ENCODE data around the gene C17orf67.

DNA sequence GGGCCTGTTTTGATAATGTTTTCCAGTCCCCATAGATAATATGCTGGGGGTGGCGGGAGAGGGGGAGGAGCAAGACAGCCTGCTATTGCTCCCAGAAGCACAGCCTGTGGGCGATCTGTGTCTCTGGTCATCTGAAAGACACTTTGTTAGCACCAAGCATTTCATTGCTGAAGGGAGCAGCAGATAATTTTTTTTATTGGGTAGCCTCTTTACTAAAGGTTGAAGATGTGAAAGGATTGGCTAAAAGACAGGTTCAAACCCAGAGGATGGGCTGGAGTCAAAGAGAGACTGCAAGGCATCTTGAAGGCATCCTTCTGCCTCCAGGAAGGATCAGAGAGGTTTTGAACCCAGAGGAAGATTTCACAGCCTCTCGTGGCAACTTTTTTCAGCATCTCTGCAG lies 60.6 kb downstream of the C17orf67 start:
- TF ChIP-seq CTCF (IDR thresholded peaks at IDR 0.05) (no peak), POLR2A (IDR thresholded peaks at IDR 0.05) (no peak)

Data from uterus (tissue), 2 donors.